ENCODE data around the gene PPP1R1C. TPM values are rescaled to one million over a fixed set of nuclear protein-coding genes. Genes with fewer than 3 reads are reported as not detected.
"Not testable (repeated sequence)": the region's sequence is repeated elsewhere in the genome, so short reads cannot be mapped to it uniquely, and the experiment has no call there.

Gene PPP1R1C
- total RNA-seq, 2 donors from 2014 or later: 5.9 to 9.1 TPM

- Histone ChIP-seq H3K27ac (no peak overlapping the region), H3K27me3 (replicated peaks; ENCODE audit: insufficient read depth) (no peaks in the 10 kb centered on the region), H3K4me3 (no peak overlapping the region), H3K36me3 (no peaks in the 10 kb centered on the region), H3K4me1 (replicated peaks) (no peaks in the 10 kb centered on the region), H3K9me3 (no peaks in the 10 kb centered on the region)
- intact Hi-C loops (cut with DNase I): loop anchor here (10.0 kb wide), 1 partner anchor 213 kb away; no protein-coding TSS in a partner anchor
- DNase-seq (ENCODE audit: low spot score): no peak
- WGBS: 87% methylated on average over 4 of the region's 4 CpGs
- TF ChIP-seq CTCF (IDR thresholded peaks at IDR 0.05) (no peak), POLR2AphosphoS5 (IDR thresholded peaks at IDR 0.05) (no peak), POLR2A (IDR thresholded peaks at IDR 0.05) (no peak)
Measured at GRCh38 chr2:181957668-181958067, 28.0 kb upstream of the PPP1R1C start.

- Histone ChIP-seq H3K4me3 (no peak overlapping the region), H3K9me3 (no peaks in the 10 kb centered on the region), H3K27me3 (replicated peaks; ENCODE audit: insufficient read depth) (no peaks in the 10 kb centered on the region), H3K27ac (no peak overlapping the region), H3K4me1 (replicated peaks) (no peaks in the 10 kb centered on the region), H3K36me3 (no peaks in the 10 kb centered on the region)
- no peak for DNase-seq (ENCODE audit: low spot score)
- intact Hi-C loops (cut with DNase I): loop anchor here (10.0 kb wide), 1 partner anchor 214 kb away; no protein-coding TSS in a partner anchor
- TF ChIP-seq POLR2A (IDR thresholded peaks at IDR 0.05) (no peak), CTCF (IDR thresholded peaks at IDR 0.05) (no peak), POLR2AphosphoS5 (IDR thresholded peaks at IDR 0.05) (no peak)
- 95% methylated on average over 1 of the region's 1 CpG for whole genome bisulfite sequencing
Measured at GRCh38 chr2:181958726-181959125, 26.9 kb upstream of the PPP1R1C start.

- Histone ChIP-seq H3K27ac (no peak overlapping the region), H3K9me3 (no peaks in the 10 kb centered on the region), H3K36me3 (no peaks in the 10 kb centered on the region), H3K4me3 (no peak overlapping the region), H3K4me1 (replicated peaks) (no peaks in the 10 kb centered on the region), H3K27me3 (replicated peaks; ENCODE audit: insufficient read depth) (no peaks in the 10 kb centered on the region)
- intact Hi-C loops (cut with DNase I): loop anchor here (10.0 kb wide), 1 partner anchor 215 kb away; no protein-coding TSS in a partner anchor
- DNase-seq (ENCODE audit: low spot score): no peak
- TF ChIP-seq POLR2A (IDR thresholded peaks at IDR 0.05) (no peak), CTCF (IDR thresholded peaks at IDR 0.05) (no peak), POLR2AphosphoS5 (IDR thresholded peaks at IDR 0.05) (no peak)
Measured at GRCh38 chr2:181959508-181959907, 26.1 kb upstream of the PPP1R1C start.

- H3K27me3 ChIP-seq (replicated peaks; ENCODE audit: insufficient read depth); H3K27ac ChIP-seq; H3K36me3 ChIP-seq; H3K9me3 ChIP-seq; H3K4me3 ChIP-seq; intact Hi-C loops (cut with DNase I); H3K4me1 ChIP-seq (replicated peaks); DNase-seq (ENCODE audit: low spot score): not testable (repeated sequence)
- over 99% methylated on average over 8 of the region's 8 CpGs for WGBS
Measured at GRCh38 chr2:181961167-181961566, 24.5 kb upstream of the PPP1R1C start.

GRCh38 chr2:181962142-181962541 is 23.5 kb upstream of the PPP1R1C start:
- Histone ChIP-seq H3K36me3 (no peaks in the 10 kb centered on the region), H3K9me3 (no peaks in the 10 kb centered on the region), H3K4me3 (no peak overlapping the region), H3K4me1 (replicated peaks) (no peaks in the 10 kb centered on the region), H3K27me3 (replicated peaks; ENCODE audit: insufficient read depth) (no peaks in the 10 kb centered on the region), H3K27ac (no peak overlapping the region)
- intact Hi-C loops (cut with DNase I): no loop called here
- 96% methylated on average over 20 of the region's 20 CpGs for WGBS
- DNase-seq (ENCODE audit: low spot score): no peak
- TF ChIP-seq CTCF (IDR thresholded peaks at IDR 0.05) (no peak), POLR2A (IDR thresholded peaks at IDR 0.05) (no peak), POLR2AphosphoS5 (IDR thresholded peaks at IDR 0.05) (no peak)

Data from prostate gland (tissue), 2 donors.